SJCRH30 (cell line): ENCODE measurements around the gene TM4SF18. TPM values are rescaled to one million over a fixed set of nuclear protein-coding genes. Genes with fewer than 3 reads are reported as not detected.

Source experiments
- DNase-seq, 2 experiments: peaks; one replicate each; pipeline ENCODE4 v3.0.0-alpha.2; 2015 to 2020
- H3K27ac ChIP-seq: fragments of 250-450 bp; sonication (Bioruptor Pico); 2 replicates; pipeline ENCODE4 v1.5.1; 2020; ENCODE audit warnings: mild to moderate bottlenecking, moderate library complexity
- H3K27me3 ChIP-seq: fragments of 250-450 bp; sonication (Bioruptor Pico); 2 replicates; pipeline ENCODE4 v1.5.1; 2020; ENCODE audit warnings: mild to moderate bottlenecking, moderate library complexity
- H3K36me3 ChIP-seq: fragments of 250-450 bp; sonication (Bioruptor Pico); 2 replicates; pipeline ENCODE4 v1.5.1; 2020; ENCODE audit warnings: mild to moderate bottlenecking, moderate library complexity
- H3K4me1 ChIP-seq: fragments of 250-450 bp; sonication (Bioruptor Pico); 2 replicates; pipeline ENCODE4 v1.5.1; 2020; ENCODE audit warnings: mild to moderate bottlenecking, moderate library complexity
- H3K4me3 ChIP-seq: fragments of 250-450 bp; sonication (Bioruptor Pico); 2 replicates; pipeline ENCODE4 v1.5.1; 2020; ENCODE audit warnings: mild to moderate bottlenecking, moderate library complexity
- H3K9me3 ChIP-seq: fragments of 250-450 bp; sonication (Bioruptor Pico); replicated peaks from 2 replicates; pipeline ENCODE4 v1.5.1; 2020; ENCODE audit warnings: mild to moderate bottlenecking, moderate library complexity
- total RNA-seq: library from RNA; depleted of rRNA; stranded (reverse); fragments of >200 nt; shearing (Covaris generic); gene quantifications from 2 replicates; pipeline ENCODE4 v1.2.3, GENCODE V29; 2014

The TM4SF18 gene
- total RNA-seq, 1 experiment from 2014 or later, result not detected

GRCh38 chr3:149324332-149324731 is 9.1 kb downstream of the TM4SF18 start:
- H3K4me1 ChIP-seq, result no peaks in the 10 kb centered on the region
- H3K27ac ChIP-seq, result no peak overlapping the region
- H3K4me3 ChIP-seq, result no peak overlapping the region
- no peaks in the 10 kb centered on the region for H3K27me3 ChIP-seq
- H3K9me3 ChIP-seq, result no peaks in the 10 kb centered on the region
- no peaks in the 10 kb centered on the region for H3K36me3 ChIP-seq
- no peak for DNase-seq

DNA sequence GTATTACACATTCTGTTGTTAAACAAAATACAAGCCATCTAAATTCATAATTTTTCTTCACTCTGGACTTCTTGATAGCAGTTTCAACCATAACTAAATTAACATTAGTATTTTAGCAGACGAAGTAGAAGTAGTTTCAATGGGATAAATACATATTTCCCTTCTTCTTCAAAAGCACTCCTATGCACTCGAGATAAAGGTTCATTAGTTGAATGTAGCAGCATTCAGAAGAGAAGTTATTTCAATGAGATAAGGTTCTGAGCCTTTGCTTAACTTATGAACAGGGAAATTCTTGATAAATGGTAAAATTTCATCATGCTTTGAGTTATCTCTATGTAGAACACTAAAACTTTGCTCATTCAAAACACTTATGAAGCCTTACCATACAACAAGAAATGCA is 11.8 kb downstream of the TM4SF18 start:
- Histone ChIP-seq H3K9me3 (no peaks in the 10 kb centered on the region), H3K36me3 (no peaks in the 10 kb centered on the region), H3K4me3 (no peak overlapping the region), H3K4me1 (no peaks in the 10 kb centered on the region), H3K27ac (no peak overlapping the region), H3K27me3 (no peaks in the 10 kb centered on the region)
- DNase-seq, result no peak

DNA sequence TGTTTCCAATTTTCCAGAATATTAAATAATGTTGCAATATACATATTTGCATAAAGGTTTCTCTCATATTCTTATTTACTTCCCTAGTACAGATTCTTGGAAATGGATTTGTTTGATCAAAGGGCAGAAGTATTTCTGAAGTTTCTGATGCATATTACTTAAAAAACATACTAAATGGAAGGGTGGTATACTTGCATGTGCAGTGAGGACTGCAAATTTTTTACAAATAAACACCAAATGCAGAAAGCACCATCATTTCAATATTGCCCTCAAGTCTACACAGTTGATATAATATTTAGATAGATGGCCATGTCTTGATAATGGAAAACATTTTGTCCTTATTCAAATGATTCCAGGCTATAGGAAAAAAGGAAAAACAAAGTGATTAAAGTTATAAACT is 12.3 kb downstream of the TM4SF18 start:
- no peak overlapping the region for H3K27ac ChIP-seq
- no peak overlapping the region for H3K4me3 ChIP-seq
- no peaks in the 10 kb centered on the region for H3K9me3 ChIP-seq
- no peak for DNase-seq
- no peaks in the 10 kb centered on the region for H3K4me1 ChIP-seq
- H3K36me3 ChIP-seq, result no peaks in the 10 kb centered on the region
- no peaks in the 10 kb centered on the region for H3K27me3 ChIP-seq

- DNase-seq, result no peak
Measured at GRCh38 chr3:149319750-149320149, 13.7 kb downstream of the TM4SF18 start.

GRCh38 chr3:149317072-149317471 is 16.4 kb downstream of the TM4SF18 start:
- Histone ChIP-seq H3K27ac (no peak overlapping the region), H3K36me3 (no peaks in the 10 kb centered on the region), H3K9me3 (no peaks in the 10 kb centered on the region; the same call in 1 of the 2 replicates), H3K4me1 (no peaks in the 10 kb centered on the region), H3K4me3 (no peak overlapping the region), H3K27me3 (no peaks in the 10 kb centered on the region)
- no peak for DNase-seq

More at GRCh38 chr3:149319750-149320149, 13.7 kb downstream of the TM4SF18 start:
- no peak overlapping the region for H3K27ac ChIP-seq
- H3K9me3 ChIP-seq, result no peaks in the 10 kb centered on the region
- H3K4me3 ChIP-seq, result no peak overlapping the region
- no peaks in the 10 kb centered on the region for H3K36me3 ChIP-seq
- H3K27me3 ChIP-seq, result no peaks in the 10 kb centered on the region
- H3K4me1 ChIP-seq, result no peaks in the 10 kb centered on the region

DNA sequence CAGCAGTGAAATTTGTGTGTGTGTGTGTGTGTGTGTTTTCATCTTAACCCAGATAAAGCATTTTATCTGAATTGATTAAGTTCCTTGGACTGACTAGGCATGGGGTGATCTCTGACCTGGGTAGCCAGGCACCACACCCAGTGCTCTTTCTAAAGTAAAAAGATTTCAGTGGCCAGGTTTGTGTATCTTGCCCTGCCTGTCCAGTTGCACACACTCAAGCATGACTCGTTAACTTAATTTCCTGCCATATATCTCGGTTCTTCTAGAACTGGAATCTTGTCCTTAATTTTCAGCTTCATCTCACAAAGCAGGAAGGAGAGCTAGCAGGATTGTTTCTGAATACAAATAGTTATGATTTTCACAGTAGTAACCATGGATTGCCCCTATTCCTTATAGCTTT is 17.0 kb downstream of the TM4SF18 start:
- no peak for DNase-seq
- Histone ChIP-seq H3K36me3 (no peaks in the 10 kb centered on the region), H3K4me1 (no peaks in the 10 kb centered on the region), H3K27me3 (no peaks in the 10 kb centered on the region), H3K27ac (no peak overlapping the region), H3K9me3 (no peaks in the 10 kb centered on the region; the same call in 1 of the 2 replicates), H3K4me3 (no peak overlapping the region)

- no peaks in the 10 kb centered on the region for H3K4me1 ChIP-seq
- H3K27ac ChIP-seq, result no peak overlapping the region
- H3K9me3 ChIP-seq, result no peaks in the 10 kb centered on the region; the same call in 1 of the 2 replicates
- H3K36me3 ChIP-seq, result no peaks in the 10 kb centered on the region
- no peaks in the 10 kb centered on the region for H3K27me3 ChIP-seq
- DNase-seq, result no peak
- H3K4me3 ChIP-seq, result no peak overlapping the region
Measured at GRCh38 chr3:149315694-149316093, 17.7 kb downstream of the TM4SF18 start.

- DNase-seq, result no peak
- no peaks in the 10 kb centered on the region for H3K36me3 ChIP-seq
- H3K27me3 ChIP-seq, result no peaks in the 10 kb centered on the region
- H3K4me1 ChIP-seq, result no peaks in the 10 kb centered on the region
- H3K27ac ChIP-seq, result no peak overlapping the region
- no peaks in the 10 kb centered on the region; the same call in 1 of the 2 replicates for H3K9me3 ChIP-seq
- no peak overlapping the region for H3K4me3 ChIP-seq
Measured at GRCh38 chr3:149314807-149315578, 18.4 kb downstream of the TM4SF18 start.

GRCh38 chr3:149313542-149313941 is 19.9 kb downstream of the TM4SF18 start:
- Histone ChIP-seq H3K4me3 (no peak overlapping the region), H3K9me3 (no peaks in the 10 kb centered on the region; the same call in 1 of the 2 replicates), H3K4me1 (no peaks in the 10 kb centered on the region), H3K27me3 (no peaks in the 10 kb centered on the region), H3K36me3 (no peaks in the 10 kb centered on the region), H3K27ac (no peak overlapping the region)
- DNase-seq, result no peak

GRCh38 chr3:149310796-149311534 is 22.5 kb downstream of the TM4SF18 start:
- Histone ChIP-seq H3K27me3 (no peaks in the 10 kb centered on the region), H3K36me3 (no peaks in the 10 kb centered on the region), H3K4me3 (no peak overlapping the region), H3K4me1 (no peaks in the 10 kb centered on the region), H3K9me3 (no peaks in the 10 kb centered on the region; the same call in 1 of the 2 replicates), H3K27ac (no peak overlapping the region)
- DNase-seq, result no peak

- H3K9me3 ChIP-seq, result no peaks in the 10 kb centered on the region
- H3K27me3 ChIP-seq, result no peaks in the 10 kb centered on the region
- H3K27ac ChIP-seq, result no peak overlapping the region
- no peak for DNase-seq
- no peak overlapping the region for H3K4me3 ChIP-seq
- no peaks in the 10 kb centered on the region for H3K36me3 ChIP-seq
- no peaks in the 10 kb centered on the region for H3K4me1 ChIP-seq
Measured at GRCh38 chr3:149307435-149307783, 26.0 kb downstream of the TM4SF18 start.

DNA sequence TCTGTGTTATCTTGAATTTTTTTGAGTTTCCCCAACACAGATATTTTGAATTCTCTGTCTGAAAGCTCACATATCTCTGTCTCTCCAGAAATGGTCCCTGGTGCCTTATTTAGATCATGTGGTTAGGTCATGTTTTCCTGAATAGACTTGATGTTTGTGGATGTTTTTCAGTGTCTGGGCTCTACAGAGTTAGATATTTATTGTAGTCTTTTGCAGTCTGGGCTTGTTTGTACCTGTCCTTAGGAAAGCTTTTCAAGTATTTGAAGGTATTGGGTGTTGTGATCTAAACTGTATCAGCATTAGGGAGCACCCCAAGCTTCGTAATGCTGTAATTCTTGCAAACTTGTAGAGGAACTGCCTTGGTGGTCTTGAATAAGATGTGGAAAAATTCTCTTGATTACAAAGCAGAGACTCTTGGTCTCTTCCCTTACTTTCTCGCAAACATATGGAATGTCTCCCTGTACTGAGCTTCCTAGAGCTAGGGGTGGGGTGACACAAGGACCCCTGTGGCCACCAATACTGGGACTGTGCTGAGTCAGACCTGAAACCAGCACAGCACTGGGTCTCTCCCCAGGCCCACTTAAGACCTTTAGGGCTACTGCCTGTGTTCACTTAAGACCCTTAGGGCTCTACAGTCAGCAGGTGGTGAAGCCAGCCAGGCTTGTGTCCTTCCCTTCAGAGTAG is 26.5 kb downstream of the TM4SF18 start:
- no peaks in the 10 kb centered on the region for H3K9me3 ChIP-seq
- no peak for DNase-seq
- no peak overlapping the region for H3K4me3 ChIP-seq
- H3K27me3 ChIP-seq, result no peaks in the 10 kb centered on the region
- no peaks in the 10 kb centered on the region for H3K36me3 ChIP-seq
- H3K27ac ChIP-seq, result no peak overlapping the region
- H3K4me1 ChIP-seq, result no peaks in the 10 kb centered on the region

DNA sequence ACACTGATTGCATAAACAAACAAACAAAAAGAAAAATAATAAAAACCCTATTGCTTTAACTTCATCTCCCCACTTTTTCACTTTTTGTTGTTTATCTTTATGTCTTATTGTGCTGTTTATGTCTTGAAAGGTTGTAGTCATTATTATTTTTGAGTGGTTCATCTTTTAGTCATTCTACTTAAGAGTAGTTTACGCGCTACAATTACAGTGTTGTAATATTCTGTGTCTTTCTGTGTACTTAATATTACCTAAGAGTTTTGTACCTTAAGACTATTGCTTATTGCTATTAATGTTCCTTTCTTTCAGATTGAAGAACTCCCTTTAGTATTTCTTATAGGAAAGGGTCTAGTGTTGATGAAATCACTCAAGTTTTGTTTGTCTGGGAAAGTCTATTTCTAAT is 28.1 kb downstream of the TM4SF18 start:
- H3K27me3 ChIP-seq, result no peaks in the 10 kb centered on the region
- no peak for DNase-seq
- H3K9me3 ChIP-seq, result no peaks in the 10 kb centered on the region
- no peak overlapping the region for H3K27ac ChIP-seq
- no peaks in the 10 kb centered on the region for H3K36me3 ChIP-seq
- H3K4me1 ChIP-seq, result peaks cover 9% of the 10 kb centered on the region
- no peak overlapping the region for H3K4me3 ChIP-seq

GRCh38 chr3:149299938-149300801 is 33.3 kb downstream of the TM4SF18 start:
- peak; percentile 62 to 80 for DNase-seq
- Histone ChIP-seq H3K27me3 (no peaks in the 10 kb centered on the region), H3K4me3 (peak overlapping the region; percentile 11; the same call in 1 of the 2 replicates), H3K4me1 (peaks cover 35% of the 10 kb centered on the region), H3K9me3 (no peaks in the 10 kb centered on the region; the same call in 1 of the 2 replicates), H3K27ac (peak overlapping the region; percentile 37), H3K36me3 (no peaks in the 10 kb centered on the region)
